HUES6 (cell line): ENCODE measurements around the gene MRPL37.
"Not testable (repeated sequence)": the region's sequence is repeated elsewhere in the genome, so short reads cannot be mapped to it uniquely, and the experiment has no call there.

Experiments used
- H3K27ac ChIP-seq: 2 replicates; pipeline ENCODE4 v1.7.0; 2013; ENCODE audit warnings: low read depth, mild to moderate bottlenecking, low read length, inconsistent platforms
- H3K27me3 ChIP-seq: 2 replicates; pipeline ENCODE4 v1.6.1; 2013; ENCODE audit warnings: low read length; ENCODE audit not compliant: control insufficient read depth, insufficient read depth
- H3K36me3 ChIP-seq: 2 replicates; pipeline ENCODE4 v1.6.1; 2013; ENCODE audit warnings: low read length; ENCODE audit not compliant: control insufficient read depth, insufficient read depth
- H3K4me1 ChIP-seq: 2 replicates; pipeline ENCODE4 v1.6.1; 2013; ENCODE audit warnings: low read length; ENCODE audit not compliant: control insufficient read depth, insufficient read depth
- H3K4me3 ChIP-seq: 2 replicates; pipeline ENCODE4 v1.5.1; 2013; ENCODE audit warnings: low read depth, low read length
- H3K9ac ChIP-seq: one replicate; pipeline ENCODE4 v1.6.1; 2013; ENCODE audit warnings: mild to moderate bottlenecking, low read length
- H3K9me3 ChIP-seq: 2 replicates; pipeline ENCODE4 v1.6.1; 2013; ENCODE audit warnings: low read depth, low read length; ENCODE audit not compliant: control insufficient read depth, insufficient read depth

MRPL37 gene

DNA sequence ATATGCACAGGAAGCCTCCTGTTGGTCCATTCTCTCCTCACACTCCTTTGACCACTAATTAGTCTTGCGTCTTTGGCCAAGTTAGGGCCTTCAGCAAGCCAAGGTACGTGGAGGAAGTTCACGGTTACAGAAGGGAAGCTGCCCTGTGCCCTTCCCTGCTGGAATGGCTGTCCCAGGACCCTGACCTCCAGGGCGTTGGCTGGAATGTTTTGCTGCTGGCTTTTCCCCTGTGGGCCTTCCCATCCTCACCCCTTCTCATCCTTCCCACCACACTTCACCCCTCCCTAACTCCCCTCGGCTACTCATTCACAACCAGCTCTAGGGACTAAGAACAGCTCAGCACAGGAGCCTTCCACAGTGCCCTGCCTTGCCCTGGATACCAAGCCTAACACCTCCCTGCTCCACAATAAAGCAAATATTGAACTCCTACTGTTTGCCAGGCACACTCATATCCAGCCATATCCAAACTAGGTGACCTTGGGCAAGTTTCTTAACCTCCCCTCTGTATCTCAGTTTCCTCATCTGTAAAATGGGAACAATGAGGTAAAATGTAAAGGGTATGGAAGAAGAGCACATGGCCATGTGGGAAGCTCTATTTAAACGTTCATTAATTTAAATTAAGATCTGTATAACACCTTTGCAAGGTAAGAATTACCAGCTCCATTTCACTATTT lies 38.3 kb upstream of the MRPL37 start:
- H3K27me3 ChIP-seq, result no peaks in the 10 kb centered on the region
- H3K4me3 ChIP-seq, result no peak overlapping the region
- no peaks in the 10 kb centered on the region for H3K9me3 ChIP-seq
- no peaks in the 10 kb centered on the region for H3K36me3 ChIP-seq
- H3K27ac ChIP-seq, result no peak overlapping the region
- no peak overlapping the region for H3K9ac ChIP-seq
- no peaks in the 10 kb centered on the region for H3K4me1 ChIP-seq

DNA sequence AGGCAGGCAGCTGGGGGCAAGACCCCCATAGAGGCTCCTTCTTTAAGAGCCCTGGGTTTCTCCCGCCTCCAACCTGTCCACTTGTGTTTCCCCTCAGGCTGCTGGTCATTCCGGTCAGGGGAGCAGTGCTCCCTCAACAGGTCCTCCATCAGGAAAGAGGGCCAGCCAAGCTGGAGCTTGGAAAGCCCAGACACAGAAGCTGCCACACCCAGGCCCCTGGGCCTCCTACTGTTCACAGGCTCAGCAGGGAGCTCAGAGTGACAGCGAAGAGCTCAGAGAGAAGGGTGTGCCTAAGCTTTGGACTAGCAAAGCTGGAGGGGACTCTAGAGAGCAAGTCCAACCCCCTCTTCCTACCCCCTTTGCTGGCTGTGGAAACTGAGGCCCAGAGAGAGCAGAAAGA lies 36.9 kb upstream of the MRPL37 start:
- Histone ChIP-seq H3K9me3 (no peaks in the 10 kb centered on the region), H3K4me1 (no peaks in the 10 kb centered on the region), H3K27ac (no peak overlapping the region), H3K4me3 (no peak overlapping the region), H3K27me3 (no peaks in the 10 kb centered on the region), H3K36me3 (no peaks in the 10 kb centered on the region), H3K9ac (no peak overlapping the region)

DNA sequence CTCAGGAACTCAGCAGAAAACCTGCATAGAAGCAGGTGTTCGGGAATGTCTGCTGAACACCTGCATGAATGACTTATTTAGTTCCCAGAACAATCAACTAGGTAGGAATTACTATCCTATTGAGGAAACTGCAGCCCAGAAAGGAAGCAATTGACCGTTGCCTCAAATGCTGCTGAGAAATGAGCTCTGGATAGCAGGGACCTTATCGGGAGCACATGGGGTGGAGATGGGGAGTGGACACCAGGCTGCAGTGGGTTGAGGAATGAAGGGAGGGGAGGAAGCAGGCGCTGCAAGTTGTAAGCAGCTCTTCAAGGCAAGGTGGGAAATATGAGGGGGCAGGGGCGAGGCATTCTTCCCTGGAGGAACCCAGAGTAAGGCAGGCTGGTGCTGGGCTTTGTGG lies 36.4 kb upstream of the MRPL37 start:
- Histone ChIP-seq H3K9me3 (no peaks in the 10 kb centered on the region), H3K4me1 (no peaks in the 10 kb centered on the region)

DNA sequence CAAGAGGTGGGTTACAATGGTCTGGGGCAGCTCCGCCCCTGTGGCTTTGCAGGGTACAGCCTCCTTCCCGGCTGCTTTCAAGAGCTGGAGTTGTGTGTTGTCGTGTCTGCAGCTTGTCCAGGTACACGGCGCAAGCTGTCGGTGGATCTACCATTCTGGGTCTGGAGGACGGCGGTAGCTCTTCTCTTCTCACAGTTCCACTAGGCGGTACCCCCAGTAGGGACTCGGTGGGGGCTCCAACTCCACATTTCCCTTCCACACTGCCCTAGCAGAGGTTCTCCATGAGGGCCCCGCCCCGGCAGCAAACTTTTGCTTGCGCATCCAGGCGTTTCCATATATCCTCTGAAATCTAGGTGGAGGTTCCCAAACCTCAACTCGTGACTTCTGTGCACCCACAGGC lies 34.8 kb upstream of the MRPL37 start:
- Histone ChIP-seq H3K27ac (no peak overlapping the region), H3K4me1 (no peaks in the 10 kb centered on the region), H3K36me3 (no peaks in the 10 kb centered on the region), H3K27me3 (no peaks in the 10 kb centered on the region), H3K4me3 (no peak overlapping the region), H3K9me3 (no peaks in the 10 kb centered on the region), H3K9ac (no peak overlapping the region)

More for the DNA sequence above, 36.4 kb upstream of the MRPL37 start:
- no peak overlapping the region for H3K4me3 ChIP-seq
- no peaks in the 10 kb centered on the region for H3K27me3 ChIP-seq
- no peak overlapping the region for H3K9ac ChIP-seq
- H3K27ac ChIP-seq, result no peak overlapping the region
- H3K36me3 ChIP-seq, result no peaks in the 10 kb centered on the region

DNA sequence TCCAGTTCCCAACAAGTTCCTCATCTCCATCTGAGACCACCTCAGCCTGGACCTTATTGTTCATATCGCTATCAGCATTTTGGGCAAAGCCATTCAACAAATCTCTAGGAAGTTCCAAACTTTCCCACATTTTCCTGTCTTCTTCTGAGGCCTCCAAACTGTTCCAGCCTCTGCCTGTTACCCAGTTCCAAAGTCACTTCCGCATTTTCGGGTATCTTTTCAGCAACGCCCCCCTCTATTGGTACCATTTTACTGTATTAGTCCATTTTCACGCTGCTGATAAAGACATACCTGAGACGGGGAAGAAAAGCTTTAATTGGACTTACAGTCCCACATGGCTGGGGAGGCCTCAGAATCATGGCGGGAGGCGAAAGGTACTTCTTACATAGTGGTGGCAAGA lies 33.6 kb upstream of the MRPL37 start:
- H3K9ac ChIP-seq, H3K27me3 ChIP-seq, H3K27ac ChIP-seq, H3K36me3 ChIP-seq, H3K9me3 ChIP-seq, H3K4me3 ChIP-seq, H3K4me1 ChIP-seq: not testable (repeated sequence)

DNA sequence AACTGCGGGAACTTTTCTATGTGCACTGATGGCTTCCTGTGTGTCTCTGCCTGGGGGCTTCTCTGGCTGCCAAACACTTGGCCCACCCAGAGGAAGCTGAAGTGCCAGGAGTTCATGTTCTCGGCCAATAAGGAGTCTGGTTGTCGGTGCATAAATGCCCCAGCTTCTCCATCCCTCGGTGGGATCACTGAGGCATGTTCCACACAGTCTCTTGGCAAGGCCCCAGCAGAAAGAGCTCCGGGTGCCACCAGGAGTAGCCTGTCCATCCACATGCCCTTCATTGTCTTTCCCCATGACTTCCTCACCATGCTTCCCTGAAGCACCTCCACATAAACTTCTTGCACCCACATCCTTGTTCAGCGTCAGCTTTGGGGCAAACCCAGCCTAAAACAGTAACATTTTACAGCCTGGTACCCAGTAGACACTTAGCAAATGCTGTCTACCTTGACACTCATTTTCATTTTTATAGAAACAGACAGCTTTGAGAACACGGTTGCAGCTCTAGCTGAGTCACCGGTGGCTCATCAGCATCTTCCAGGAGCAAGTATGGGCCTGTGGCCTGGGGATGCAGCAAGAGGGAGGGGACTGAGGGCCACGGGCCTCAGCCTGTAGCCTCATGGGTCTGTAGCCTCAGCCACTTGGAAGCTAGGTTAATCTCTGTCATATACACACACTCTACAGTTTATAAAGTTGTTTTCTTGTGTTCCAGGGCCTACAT lies 32.4 kb upstream of the MRPL37 start:
- Histone ChIP-seq H3K9ac (no peak overlapping the region), H3K4me3 (no peak overlapping the region), H3K27ac (no peak overlapping the region), H3K4me1 (no peaks in the 10 kb centered on the region), H3K27me3 (no peaks in the 10 kb centered on the region), H3K36me3 (no peaks in the 10 kb centered on the region), H3K9me3 (no peaks in the 10 kb centered on the region)

DNA sequence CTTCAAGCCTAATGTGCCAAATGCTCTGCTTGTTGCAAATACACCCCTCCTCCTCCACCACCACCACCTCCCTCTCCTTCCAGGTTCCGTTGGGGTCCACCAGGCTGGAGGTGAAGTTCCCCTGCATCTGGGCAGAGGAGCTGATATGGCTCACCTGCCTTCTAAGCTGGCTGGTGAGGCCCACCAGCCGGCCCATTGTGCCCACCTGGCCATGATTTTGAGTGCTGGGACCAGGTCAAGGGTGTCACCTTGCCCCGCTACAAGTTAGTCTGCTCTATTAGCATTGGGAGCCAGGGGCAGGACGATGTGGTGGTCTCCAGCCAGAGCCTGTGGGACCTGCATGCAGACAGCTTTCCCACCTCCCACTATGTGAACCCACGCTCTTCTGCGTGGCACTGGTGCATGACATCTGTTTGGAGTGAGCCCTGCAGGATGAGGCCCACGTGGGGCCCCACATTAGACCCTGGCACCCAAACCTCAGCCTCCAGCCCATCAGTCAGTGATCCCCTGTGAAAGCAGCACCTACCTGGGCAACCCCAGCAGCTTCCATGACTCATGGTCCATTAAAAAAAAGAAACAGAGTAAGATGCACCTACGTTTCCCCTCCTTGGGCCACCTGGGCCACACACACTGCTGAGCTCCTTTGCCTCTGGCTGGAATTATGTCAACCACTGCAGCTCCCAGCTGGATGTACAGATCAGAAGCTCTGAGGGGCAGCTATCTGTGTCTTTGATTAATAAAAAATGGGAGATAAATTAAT lies 31.6 kb upstream of the MRPL37 start:
- no peaks in the 10 kb centered on the region for H3K36me3 ChIP-seq
- no peak overlapping the region for H3K27ac ChIP-seq
- H3K4me3 ChIP-seq, result no peak overlapping the region
- no peak overlapping the region for H3K9ac ChIP-seq
- H3K4me1 ChIP-seq, result no peaks in the 10 kb centered on the region
- no peaks in the 10 kb centered on the region for H3K27me3 ChIP-seq
- no peaks in the 10 kb centered on the region for H3K9me3 ChIP-seq

DNA sequence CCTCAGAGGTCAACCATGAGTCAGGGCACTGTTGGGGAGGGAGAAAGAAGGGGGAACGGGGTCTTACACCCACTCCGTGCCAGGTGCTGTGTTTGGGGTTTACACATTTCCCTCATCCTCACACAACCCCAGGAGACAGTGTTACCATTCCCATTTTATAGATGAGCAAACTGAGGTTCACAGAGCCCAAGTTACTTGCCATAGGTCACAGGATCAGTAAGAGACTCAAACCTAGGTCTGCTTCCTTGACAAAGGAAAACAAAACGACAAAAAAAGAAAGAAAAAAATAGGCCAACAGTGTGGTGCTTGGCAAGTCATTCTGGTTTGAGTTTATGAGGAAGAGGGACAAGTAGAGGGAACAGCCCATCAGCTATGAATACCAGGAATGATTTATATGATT lies 30.9 kb upstream of the MRPL37 start:
- no peak overlapping the region for H3K27ac ChIP-seq
- H3K36me3 ChIP-seq, result no peaks in the 10 kb centered on the region
- H3K27me3 ChIP-seq, result no peaks in the 10 kb centered on the region
- H3K4me1 ChIP-seq, result no peaks in the 10 kb centered on the region
- no peaks in the 10 kb centered on the region for H3K9me3 ChIP-seq
- H3K9ac ChIP-seq, result no peak overlapping the region
- H3K4me3 ChIP-seq, result no peak overlapping the region

DNA sequence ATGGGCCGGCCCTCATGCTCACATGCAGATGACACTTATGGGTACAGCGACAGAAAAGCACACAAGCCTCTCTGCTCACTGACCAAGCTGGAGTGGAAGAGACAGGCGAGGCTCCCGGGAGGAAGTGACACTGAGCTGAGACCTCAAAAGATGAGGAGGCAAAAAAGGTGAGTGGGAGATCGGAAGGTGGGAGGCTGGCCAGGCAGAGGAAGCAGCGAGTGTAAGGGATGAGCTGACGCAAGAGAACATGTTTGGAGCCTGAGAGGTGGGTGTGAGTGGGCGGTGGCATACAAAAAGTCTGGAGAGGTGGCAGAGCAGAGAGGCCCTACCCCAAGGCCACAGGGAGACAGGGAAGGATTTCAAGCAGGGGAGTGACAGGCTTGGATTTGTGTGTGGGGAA lies 29.0 kb upstream of the MRPL37 start:
- Histone ChIP-seq H3K27me3 (no peaks in the 10 kb centered on the region), H3K36me3 (no peaks in the 10 kb centered on the region), H3K9ac (no peak overlapping the region)

DNA sequence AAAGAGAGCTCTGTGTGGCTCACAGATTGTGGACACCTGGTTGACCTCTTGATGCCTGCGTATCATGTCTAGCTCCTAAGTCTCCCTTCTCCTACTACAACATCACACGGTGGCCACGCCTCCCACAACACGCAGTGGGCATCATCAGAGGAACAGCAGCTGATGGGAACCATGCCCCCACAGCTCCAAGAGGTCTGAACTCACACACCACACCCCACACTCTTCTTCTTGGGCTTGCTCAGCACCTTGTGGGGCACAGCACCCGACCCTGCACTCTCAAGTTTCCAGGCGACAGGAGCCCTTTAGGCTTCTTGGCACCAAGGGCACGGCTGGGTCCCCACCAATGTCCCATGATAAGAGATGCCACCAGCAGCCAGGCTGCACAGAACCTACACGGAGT lies 28.4 kb upstream of the MRPL37 start:
- H3K9me3 ChIP-seq, result no peaks in the 10 kb centered on the region
- H3K9ac ChIP-seq, result no peak overlapping the region
- H3K4me1 ChIP-seq, result no peaks in the 10 kb centered on the region
- no peak overlapping the region for H3K4me3 ChIP-seq
- H3K27me3 ChIP-seq, result no peaks in the 10 kb centered on the region
- H3K36me3 ChIP-seq, result no peaks in the 10 kb centered on the region
- no peak overlapping the region for H3K27ac ChIP-seq

More for the DNA sequence above, 29.0 kb upstream of the MRPL37 start:
- H3K4me3 ChIP-seq, result no peak overlapping the region
- H3K4me1 ChIP-seq, result no peaks in the 10 kb centered on the region
- H3K27ac ChIP-seq, result no peak overlapping the region
- H3K9me3 ChIP-seq, result no peaks in the 10 kb centered on the region
